ENCODE results near the gene RASGRF1. TPM values are rescaled to one million over a fixed set of nuclear protein-coding genes. Genes with fewer than 3 reads are reported as not detected.

RASGRF1 gene
- total and polyA plus RNA-seq, 9 of the 15 experiments (the other 6 are each of a cell fraction or from before 2014, with no cell fraction given) = 0.03 to 0.58 (median 0.06) TPM; not detected in 1

DNA sequence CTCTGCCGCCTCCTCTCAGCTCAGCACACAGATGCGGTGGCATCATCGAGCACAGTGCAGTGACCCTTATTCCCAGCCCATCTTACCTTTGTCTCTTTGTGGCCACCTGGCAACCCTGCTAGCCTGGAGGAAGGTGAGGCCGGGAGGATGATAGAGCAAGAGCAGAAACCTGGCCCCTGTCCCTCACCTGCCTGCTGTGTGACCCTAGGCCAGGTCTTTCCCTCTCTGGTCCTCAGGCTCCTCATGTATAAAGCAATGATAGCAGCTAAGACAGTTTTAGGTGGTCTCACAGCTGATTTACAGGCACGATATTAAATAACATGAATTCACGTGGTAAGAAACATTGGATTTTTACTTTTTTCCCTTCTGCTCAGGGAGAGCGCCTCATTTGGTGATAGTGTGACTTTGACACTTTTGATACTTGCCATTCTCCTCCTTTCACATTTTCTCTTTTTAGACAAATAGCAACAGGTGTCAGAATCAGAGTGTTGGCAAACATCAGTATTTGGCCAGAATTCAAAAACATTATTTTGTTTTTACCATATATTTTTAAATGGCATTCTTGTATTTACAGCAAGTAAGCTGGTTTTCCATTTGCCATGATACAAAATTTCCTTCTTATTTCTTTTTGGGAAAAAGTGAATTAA, 116.2 kb downstream of the RASGRF1 start:
- Histone ChIP-seq H3K4me2 (ENCODE audit: insufficient read depth, low read length) (no peak overlapping the region), H3K9me1 (ENCODE audit: control insufficient read depth, insufficient read depth, low read length) (no peaks in the 10 kb centered on the region), H3K27me3 (ENCODE audit: control insufficient read depth in 2 of 2, insufficient read depth in 2 of 2, low read length in 2 of 2) (no peaks in the 10 kb centered on the region), H2AFZ (ENCODE audit: low read depth, low read length) (no peak overlapping the region), H4K20me1 (replicated peaks; ENCODE audit: control insufficient read depth, insufficient read depth, low read length) (no peaks in the 10 kb centered on the region), H3K4me1 (replicated peaks in 1 of 2; ENCODE audit: control insufficient read depth in 2 of 2, insufficient read depth in 2 of 2, low read length in 2 of 2) (peaks cover 0 to 5% of the 10 kb centered on the region in 2 experiments; a peak in 4 of 5 replicates), H3K79me2 (ENCODE audit: control insufficient read depth, insufficient read depth, low read length) (no peaks in the 10 kb centered on the region), H3K27ac (ENCODE audit: extremely low read depth, low read depth, low read length) (no peak overlapping the region), H3K9me3 (replicated peaks; ENCODE audit: control insufficient read depth, insufficient read depth, low read depth, low read length) (no peaks in the 10 kb centered on the region), H3K9ac (ENCODE audit: insufficient read depth in 1 of 2, low read depth in 2 of 2, low read length in 2 of 2) (peak overlapping the region in 1 of 2 experiments; percentile 41; a peak in 1 of 4 replicates), H3K4me3 (no peak overlapping the region), H3K36me3 (ENCODE audit: control insufficient read depth, insufficient read depth, low read length) (no peaks in the 10 kb centered on the region)
- 58% methylated on average over 7 of the region's 7 CpGs for WGBS (ENCODE audit: insufficient coverage, low coverage, missing lambda C conversion rate)
- FAIRE-seq (no peak), ATAC-seq (no peak), DNase-seq (ENCODE audit: extremely low read depth in 1 of 4, low spot score in 3 of 4) (no peak)
- peak; percentile 64 for TF ChIP-seq ZFP36 (IDR thresholded peaks at IDR 0.05; ENCODE audit: low read depth, low read length, partially characterized antibody)
- peak; percentile 52; the same call in 1 of the 2 replicates for TF ChIP-seq BCOR (IDR thresholded peaks at IDR 0.05)
- TF ChIP-seq TAF15 (IDR thresholded peaks at IDR 0.05; ENCODE audit: low read depth, low read length) = no peak
- TF ChIP-seq TAL1 (IDR thresholded peaks at IDR 0.05) = no peak
- TF ChIP-seq EP300 (IDR thresholded peaks at IDR 0.05; ENCODE audit: low read length) = no peak
- 0 out of 4 replicates have a peak, but pooled peaks of 1 of the 2 experiments have one; percentile 11 for TF ChIP-seq KDM1A (IDR thresholded peaks at IDR 0.05)
- TF ChIP-seq ZNF589 (CRISPR knock-in tag; IDR thresholded peaks at IDR 0.05; ENCODE audit: low read depth) = no peak
- TF ChIP-seq RBM25 (IDR thresholded peaks at IDR 0.05; ENCODE audit: low read depth, low read length, severe bottlenecking) = peak; percentile 59
- TF ChIP-seq NR3C1 (CRISPR knock-in tag; IDR thresholded peaks at IDR 0.05) = no peak
- no peak for TF ChIP-seq YBX1 (IDR thresholded peaks at IDR 0.05)
- POLR2A ChIA-PET = interaction anchor here (0.8 kb wide), 1 partner anchor 14 kb away, joined by 3 read pairs; no protein-coding TSS in a partner anchor
- in situ Hi-C loops (cut with MboI) = no loop called here
- no TSS peak for BruUV-seq (replicated peaks)
- CTCF ChIA-PET (ENCODE audit: low intra/inter-chr PET ratio) = no interaction called here
- intact Hi-C loops (cut with micrococcal nuclease) = no loop called here
